K562 (cell line): ENCODE data around the gene LSM11. TPM values are rescaled to one million over a fixed set of nuclear protein-coding genes. Genes with fewer than 3 reads are reported as not detected.

Source experiments
- CBFA2T2 ChIP-seq: fragments of 450-650 bp; conservative IDR thresholded peaks from 2 replicates; pipeline ENCODE4 v1.6.1; 2017; ENCODE audit warnings: mild to moderate bottlenecking
- E2F6 ChIP-seq, 2 experiments: IDR thresholded peaks; 2 replicates each; pipeline ENCODE4 v1.6.1; 2011; ENCODE audit warnings: borderline replicate concordance in 1 of 2, control low read depth in 1 of 2, low read depth in 1 of 2, low read length in 1 of 2, mild to moderate bottlenecking in 1 of 2, mixed read lengths in 1 of 2, moderate library complexity in 1 of 2; ENCODE audit not compliant: insufficient read depth in 1 of 2, insufficient read length in 1 of 2, poor library complexity in 1 of 2, severe bottlenecking in 1 of 2; ENCODE audit errors: extremely low read depth in 1 of 2
- ELF4 ChIP-seq: fragments of 450-650 bp; formaldehyde crosslinking; IDR thresholded peaks from 2 replicates; pipeline ENCODE4 v1.4.0; 2022; ENCODE audit warnings: missing genetic modification characterization
- FOXM1 ChIP-seq, 2 experiments: fragments of 450-650 bp in 1 of 2; sonication (generic) in 1 of 2; formaldehyde crosslinking in 1 of 2; IDR thresholded peaks; 2 replicates each; pipeline versions ENCODE4 v1.6.1 to v1.9.0; 2017 to 2022; ENCODE audit warnings: low read depth in 2 of 2, mild to moderate bottlenecking in 2 of 2, missing genetic modification reagents in 1 of 2, moderate library complexity in 1 of 2
- ILK ChIP-seq: fragments of 450-650 bp; IDR thresholded peaks from 2 replicates; pipeline ENCODE4 v1.6.1; 2016; ENCODE audit warnings: missing genetic modification characterization, low read depth, mild to moderate bottlenecking, missing compliant biosample characterization, moderate library complexity, borderline replicate concordance
- L3MBTL2 ChIP-seq: fragments of 450-650 bp; IDR thresholded peaks from 2 replicates; pipeline ENCODE4 v1.6.1; 2016; ENCODE audit warnings: mild to moderate bottlenecking, moderate library complexity
- MAFK ChIP-seq: IDR thresholded peaks from 2 replicates; pipeline ENCODE4 v1.6.1; 2011; ENCODE audit warnings: low read length, improper control_type of control experiment
- PML ChIP-seq: IDR thresholded peaks from 2 replicates; pipeline ENCODE4 v1.6.1; 2012; ENCODE audit warnings: low read length, inconsistent platforms
- TCF3 ChIP-seq: sonication (generic); formaldehyde crosslinking; IDR thresholded peaks from 2 replicates; pipeline ENCODE4 v1.4.0; 2020; ENCODE audit warnings: mild to moderate bottlenecking, missing genetic modification reagents
- THRAP3 ChIP-seq: fragments of 450-650 bp; IDR thresholded peaks from 2 replicates; pipeline ENCODE4 v1.6.1; 2016; ENCODE audit warnings: mild to moderate bottlenecking, inconsistent platforms, borderline replicate concordance
- polyA plus RNA-seq, 8 experiments: library from polyadenylated mRNA; depleted of rRNA in 4 of 8; stranded (reverse) in 5 of 8; unstranded in 3 of 8; fragments of >200 nt; fragmentation: Nextera tagmentation in 2 of 8; fragmentation: Illumina TruSeq in 1 of 8; extraction: Ambion mirVana in 2 of 8; extraction: Trizol in 1 of 8; gene quantifications; 2 replicates each; pipeline versions ENCODE4 v1.2.1 to v1.2.3, GENCODE V29; 2011 to 2014; ENCODE audit warnings: inconsistent platforms in 1 of 8, missing spikeins in 1 of 8
- total RNA-seq, 7 experiments: library from RNA; depleted of rRNA in 6 of 7; stranded (reverse); fragments of >200 nt in 6 of 7; fragmentation: Illumina TruSeq in 2 of 7; extraction: Trizol in 2 of 7; gene quantifications; 2 replicates each; pipeline versions ENCODE4 v1.2.1 to v1.2.3, GENCODE V29; 2011 to 2021; ENCODE audit warnings: low replicate concordance in 1 of 7
- TF ChIP-seq, protein P1 (sequence below): fragments of 450-650 bp; IDR thresholded peaks from 2 replicates; pipeline ENCODE4 v1.6.1; 2016; ENCODE audit warnings: antibody characterized with exemption

LSM11 gene
- total and polyA plus RNA-seq, 9 of the 15 experiments (the other 6 are each of a cell fraction or from before 2014, with no cell fraction given): 1.8 to 9.4 (median 4.7) TPM

- peak in 1 of 2 experiments; percentile 57 for TF ChIP-seq E2F6 (IDR thresholded peaks at IDR 0.05; ENCODE audit: borderline replicate concordance in 1 of 2, extremely low read depth in 1 of 2, insufficient read depth in 1 of 2, insufficient read length in 1 of 2, low read depth in 1 of 2, low read length in 1 of 2, poor library complexity in 1 of 2, severe bottlenecking in 1 of 2)
- TF ChIP-seq L3MBTL2: no peak
- TF ChIP-seq TCF3 (CRISPR knock-in tag): peak; percentile 86
- TF ChIP-seq MAFK: no peak
- no peak for TF ChIP-seq ILK
- peak; percentile 84 for TF ChIP-seq CBFA2T2
- TF ChIP-seq ELF4 (CRISPR knock-in tag): 0 out of 2 replicates have a peak, but pooled peaks have one; percentile 37
- TF ChIP-seq, protein P1, sequence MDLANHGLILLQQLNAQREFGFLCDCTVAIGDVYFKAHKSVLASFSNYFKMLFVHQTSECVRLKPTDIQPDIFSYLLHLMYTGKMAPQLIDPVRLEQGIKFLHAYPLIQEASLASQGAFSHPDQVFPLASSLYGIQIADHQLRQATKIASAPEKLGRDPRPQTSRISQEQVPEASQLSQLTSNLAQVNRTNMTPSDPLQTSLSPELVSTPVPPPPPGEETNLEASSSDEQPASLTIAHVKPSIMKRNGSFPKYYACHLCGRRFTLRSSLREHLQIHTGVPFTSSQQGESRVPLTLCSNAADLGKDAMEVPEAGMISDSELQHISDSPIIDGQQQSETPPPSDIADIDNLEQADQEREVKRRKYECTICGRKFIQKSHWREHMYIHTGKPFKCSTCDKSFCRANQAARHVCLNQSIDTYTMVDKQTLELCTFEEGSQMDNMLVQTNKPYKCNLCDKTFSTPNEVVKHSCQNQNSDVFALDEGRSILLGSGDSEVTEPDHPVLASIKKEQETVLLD: peak; percentile 67; the same call in 1 of the 2 replicates
- TF ChIP-seq THRAP3: no peak
- peak; percentile 77 for TF ChIP-seq PML
- peak; percentile 11; the same call in 1 of the 2 replicates for TF ChIP-seq FOXM1 (IDR thresholded peaks at IDR 0.05; ENCODE audit: low read depth)
- no peak for TF ChIP-seq FOXM1 (CRISPR knock-in tag; IDR thresholded peaks at IDR 0.05; ENCODE audit: low read depth)
Measured at GRCh38 chr5:157744051-157745011, 819 bp downstream of the LSM11 start (continued).
